ENCODE data around the gene AP1G2.
"Not testable (repeated sequence)": the region's sequence is repeated elsewhere in the genome, so short reads cannot be mapped to it uniquely, and the experiment has no call there.

The AP1G2 gene

DNA sequence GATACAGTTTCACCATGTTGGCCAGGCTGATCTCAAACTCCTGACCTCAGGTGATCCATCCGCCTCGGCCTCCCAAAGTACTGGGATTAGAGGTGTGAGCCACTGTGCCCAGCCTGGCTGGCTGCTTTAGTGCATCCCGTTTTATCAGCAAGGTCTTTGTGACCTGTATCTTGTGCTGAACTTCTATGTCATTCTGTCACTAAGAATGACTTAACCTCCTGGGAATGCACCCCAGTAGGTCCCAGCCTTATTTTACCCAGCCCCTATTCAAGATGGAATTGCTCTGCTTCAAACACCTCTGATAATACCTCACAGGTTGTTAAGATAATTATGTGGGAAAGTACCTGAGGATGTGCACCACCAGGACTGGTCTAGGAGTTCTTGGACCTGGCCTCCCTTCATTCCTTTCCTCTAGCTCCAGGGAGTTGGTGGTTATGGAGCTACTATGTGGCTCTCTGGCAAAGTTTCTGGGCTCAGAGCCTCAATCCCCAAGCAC lies 37.1 kb upstream of the AP1G2 start:
- peaks cover 8% of the 10 kb centered on the region for H3K9me3 Mint-ChIP-seq
- H3K27ac Mint-ChIP-seq: no peak overlapping the region
- H3K4me3 Mint-ChIP-seq: no peak overlapping the region
- DNase-seq (ENCODE audit: low spot score): no peak
- H3K36me3 Mint-ChIP-seq (ENCODE audit: low read depth): peaks cover 2% of the 10 kb centered on the region
- H3K27me3 Mint-ChIP-seq (ENCODE audit: low read depth): no peaks in the 10 kb centered on the region
- peaks cover 18% of the 10 kb centered on the region for H3K4me1 Mint-ChIP-seq (ENCODE audit: low read depth)

DNA sequence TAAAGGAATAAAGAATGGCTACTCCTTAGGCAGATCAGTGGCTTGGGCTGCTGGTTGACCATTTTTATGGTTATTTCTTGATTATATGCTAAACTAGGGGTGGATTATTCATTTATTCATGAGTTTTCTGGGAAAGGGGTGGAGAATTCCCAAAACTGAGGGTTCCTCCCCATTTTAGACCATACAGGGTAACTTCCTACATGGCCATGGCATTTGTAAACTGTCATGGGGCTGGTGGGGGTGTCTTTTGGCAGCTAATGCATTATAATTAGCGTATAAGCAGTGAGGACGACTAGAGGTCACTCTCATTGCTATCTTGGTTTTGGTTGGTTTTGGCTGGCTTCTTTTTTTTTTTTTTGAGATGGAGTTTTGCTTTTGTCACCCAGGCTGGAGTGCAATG lies 36.6 kb upstream of the AP1G2 start:
- no peak overlapping the region for H3K4me3 Mint-ChIP-seq
- H3K27me3 Mint-ChIP-seq (ENCODE audit: low read depth): no peaks in the 10 kb centered on the region
- peaks cover 2% of the 10 kb centered on the region for H3K36me3 Mint-ChIP-seq (ENCODE audit: low read depth)
- DNase-seq (ENCODE audit: low spot score): no peak
- H3K4me1 Mint-ChIP-seq (ENCODE audit: low read depth): peaks cover 15% of the 10 kb centered on the region
- no peak overlapping the region for H3K27ac Mint-ChIP-seq
- H3K9me3 Mint-ChIP-seq: peaks cover 6% of the 10 kb centered on the region

DNA sequence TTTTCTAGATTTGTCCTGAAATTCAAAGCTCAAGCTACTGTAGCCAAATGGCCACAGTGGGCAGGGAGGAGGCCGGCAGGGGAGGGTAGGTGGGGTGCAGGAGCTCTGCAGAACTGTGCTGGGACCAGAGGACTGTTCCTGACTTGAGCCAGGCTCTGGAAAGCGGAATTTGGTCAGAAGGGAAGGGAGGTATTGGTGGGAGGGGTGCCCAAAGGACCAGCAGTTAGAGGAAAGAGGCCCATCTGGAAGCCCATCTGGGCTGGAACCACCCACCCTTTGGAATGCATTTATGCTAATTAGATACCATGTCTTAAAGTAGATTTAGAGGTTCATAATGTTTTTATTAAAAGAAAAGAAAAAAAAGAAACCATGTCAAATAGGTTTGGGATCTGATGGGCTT lies 35.5 kb upstream of the AP1G2 start:
- H3K36me3 Mint-ChIP-seq (ENCODE audit: low read depth): no peaks in the 10 kb centered on the region
- H3K4me3 Mint-ChIP-seq: no peak overlapping the region
- no peak for DNase-seq (ENCODE audit: low spot score)
- H3K9me3 Mint-ChIP-seq: no peaks in the 10 kb centered on the region
- H3K27me3 Mint-ChIP-seq (ENCODE audit: low read depth): no peaks in the 10 kb centered on the region
- peaks cover 12% of the 10 kb centered on the region for H3K4me1 Mint-ChIP-seq (ENCODE audit: low read depth)
- H3K27ac Mint-ChIP-seq: no peak overlapping the region

DNA sequence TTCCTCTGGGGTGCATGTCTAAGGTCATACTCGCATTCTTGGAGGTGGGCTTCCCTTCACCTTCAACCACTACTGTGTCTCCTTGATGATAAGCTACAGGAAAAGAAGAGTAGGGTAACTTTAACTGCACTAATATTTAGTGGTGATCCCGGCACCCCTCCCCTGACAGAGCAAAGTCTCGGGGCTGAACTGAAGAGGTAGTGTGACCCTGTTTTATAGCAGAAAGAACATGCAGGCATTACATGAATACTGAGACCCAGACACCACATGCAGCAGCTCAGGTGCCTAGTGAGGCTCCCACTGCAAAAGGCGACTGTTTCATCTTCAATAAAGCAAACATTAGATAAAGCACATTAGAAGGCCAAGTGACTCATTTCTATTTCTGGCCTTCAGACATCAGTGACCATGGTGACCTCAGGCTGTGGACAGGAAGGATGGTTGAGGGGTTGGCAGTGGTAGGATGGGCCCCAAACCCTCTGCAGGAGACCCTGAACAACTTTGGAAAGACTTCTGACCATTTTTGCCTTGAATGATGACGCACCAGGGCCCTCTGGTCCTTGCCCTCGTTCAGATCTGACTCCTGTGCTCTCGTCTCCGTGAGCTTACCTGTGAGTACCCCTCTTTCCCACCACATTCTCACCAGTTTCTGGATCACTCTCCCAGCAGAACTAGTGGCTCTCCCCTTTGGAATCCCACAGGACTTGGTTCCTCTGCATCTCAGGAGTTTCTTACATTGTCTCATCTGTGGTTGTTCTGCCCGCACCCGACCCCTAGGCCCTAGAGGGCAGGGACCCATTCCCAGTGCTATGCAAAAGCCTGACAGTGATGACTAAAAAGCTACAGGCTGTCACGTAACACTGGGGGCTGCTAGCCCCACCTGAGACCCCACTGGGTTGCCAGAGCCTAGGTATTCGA lies 34.8 kb upstream of the AP1G2 start:
- H3K4me3 Mint-ChIP-seq: no peak overlapping the region
- no peaks in the 10 kb centered on the region for H3K27me3 Mint-ChIP-seq (ENCODE audit: low read depth)

GRCh38 chr14:23601845-23602180 lies 34.2 kb upstream of the AP1G2 start:
- Mint-ChIP-seq H3K27me3 (ENCODE audit: low read depth) (no peaks in the 10 kb centered on the region), H3K9me3 (no peaks in the 10 kb centered on the region), H3K36me3 (ENCODE audit: low read depth) (no peaks in the 10 kb centered on the region), H3K27ac (no peak overlapping the region), H3K4me1 (ENCODE audit: low read depth) (peaks cover 10% of the 10 kb centered on the region), H3K4me3 (no peak overlapping the region)
- no peak for DNase-seq (ENCODE audit: low spot score)

More for the DNA sequence above, 34.8 kb upstream of the AP1G2 start:
- peaks cover 12% of the 10 kb centered on the region for H3K4me1 Mint-ChIP-seq (ENCODE audit: low read depth)
- H3K9me3 Mint-ChIP-seq: no peaks in the 10 kb centered on the region
- H3K36me3 Mint-ChIP-seq (ENCODE audit: low read depth): no peaks in the 10 kb centered on the region
- DNase-seq (ENCODE audit: low spot score): no peak
- H3K27ac Mint-ChIP-seq: no peak overlapping the region

GRCh38 chr14:23601424-23601823 lies 33.8 kb upstream of the AP1G2 start:
- Mint-ChIP-seq H3K4me1 (ENCODE audit: low read depth) (peaks cover 7% of the 10 kb centered on the region), H3K9me3 (no peaks in the 10 kb centered on the region), H3K4me3 (no peak overlapping the region), H3K27ac (no peak overlapping the region), H3K36me3 (ENCODE audit: low read depth) (no peaks in the 10 kb centered on the region), H3K27me3 (ENCODE audit: low read depth) (no peaks in the 10 kb centered on the region)
- no peak for DNase-seq (ENCODE audit: low spot score)

DNA sequence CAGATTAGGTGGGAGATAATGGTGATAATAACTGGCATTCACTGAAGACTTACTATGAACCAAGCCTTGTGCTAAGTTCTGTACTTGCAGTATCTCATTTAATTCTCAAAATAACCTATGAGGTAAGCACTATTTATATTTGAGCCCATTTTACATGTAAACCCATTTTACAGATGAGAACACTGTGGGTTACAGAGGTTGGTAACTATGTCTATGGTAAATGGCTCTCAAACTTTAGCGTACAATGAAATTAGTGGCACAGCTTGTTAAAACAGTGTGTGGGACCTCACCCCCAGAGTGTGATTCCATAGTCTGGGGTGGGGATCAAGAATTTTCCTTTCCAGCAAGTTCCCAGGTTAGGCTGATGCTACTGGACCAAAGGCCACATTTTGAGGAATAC lies 33.2 kb upstream of the AP1G2 start:
- no peak for DNase-seq (ENCODE audit: low spot score)
- no peak overlapping the region for H3K4me3 Mint-ChIP-seq
- H3K4me1 Mint-ChIP-seq (ENCODE audit: low read depth): peaks cover 4% of the 10 kb centered on the region
- no peaks in the 10 kb centered on the region for H3K27me3 Mint-ChIP-seq (ENCODE audit: low read depth)
- H3K27ac Mint-ChIP-seq: no peak overlapping the region
- no peaks in the 10 kb centered on the region for H3K9me3 Mint-ChIP-seq
- H3K36me3 Mint-ChIP-seq (ENCODE audit: low read depth): no peaks in the 10 kb centered on the region

GRCh38 chr14:23600322-23600707 lies 32.7 kb upstream of the AP1G2 start:
- Mint-ChIP-seq H3K4me1 (ENCODE audit: low read depth) (no peaks in the 10 kb centered on the region), H3K27me3 (ENCODE audit: low read depth) (no peaks in the 10 kb centered on the region), H3K27ac (no peak overlapping the region), H3K4me3 (no peak overlapping the region), H3K36me3 (ENCODE audit: low read depth) (no peaks in the 10 kb centered on the region), H3K9me3 (no peaks in the 10 kb centered on the region)
- DNase-seq (ENCODE audit: low spot score): no peak

GRCh38 chr14:23594191-23594590 lies 26.6 kb upstream of the AP1G2 start:
- H3K4me3 Mint-ChIP-seq; H3K27ac Mint-ChIP-seq; H3K4me1 Mint-ChIP-seq (ENCODE audit: low read depth); H3K9me3 Mint-ChIP-seq; DNase-seq (ENCODE audit: low spot score); H3K36me3 Mint-ChIP-seq (ENCODE audit: low read depth); H3K27me3 Mint-ChIP-seq (ENCODE audit: low read depth): not testable (repeated sequence)

GRCh38 chr14:23590198-23590597 lies 22.6 kb upstream of the AP1G2 start:
- no peaks in the 10 kb centered on the region for H3K36me3 Mint-ChIP-seq (ENCODE audit: low read depth)
- peaks cover 13% of the 10 kb centered on the region for H3K27me3 Mint-ChIP-seq (ENCODE audit: low read depth)
- no peaks in the 10 kb centered on the region for H3K9me3 Mint-ChIP-seq
- no peak overlapping the region for H3K27ac Mint-ChIP-seq
- no peak for DNase-seq (ENCODE audit: low spot score)
- H3K4me3 Mint-ChIP-seq: no peak overlapping the region
- H3K4me1 Mint-ChIP-seq (ENCODE audit: low read depth): peaks cover 4% of the 10 kb centered on the region

GRCh38 chr14:23589606-23590005 lies 22.0 kb upstream of the AP1G2 start:
- no peak overlapping the region for H3K27ac Mint-ChIP-seq
- H3K27me3 Mint-ChIP-seq (ENCODE audit: low read depth): peaks cover 11% of the 10 kb centered on the region
- no peaks in the 10 kb centered on the region for H3K36me3 Mint-ChIP-seq (ENCODE audit: low read depth)

GRCh38 chr14:23588884-23589598 lies 21.4 kb upstream of the AP1G2 start:
- no peak overlapping the region for H3K27ac Mint-ChIP-seq
- DNase-seq (ENCODE audit: low spot score): peak; percentile 71
- no peaks in the 10 kb centered on the region for H3K9me3 Mint-ChIP-seq
- H3K4me3 Mint-ChIP-seq: no peak overlapping the region
- peaks cover 14% of the 10 kb centered on the region for H3K27me3 Mint-ChIP-seq (ENCODE audit: low read depth)
- H3K36me3 Mint-ChIP-seq (ENCODE audit: low read depth): no peaks in the 10 kb centered on the region
- peaks cover 4% of the 10 kb centered on the region for H3K4me1 Mint-ChIP-seq (ENCODE audit: low read depth)

More at GRCh38 chr14:23589606-23590005, 22.0 kb upstream of the AP1G2 start:
- Mint-ChIP-seq H3K4me1 (ENCODE audit: low read depth) (peaks cover 4% of the 10 kb centered on the region), H3K9me3 (no peaks in the 10 kb centered on the region), H3K4me3 (no peak overlapping the region)
- no peak for DNase-seq (ENCODE audit: low spot score)

GRCh38 chr14:23584527-23585203 lies 17.1 kb upstream of the AP1G2 start:
- H3K4me1 Mint-ChIP-seq (ENCODE audit: low read depth); H3K4me3 Mint-ChIP-seq; H3K27ac Mint-ChIP-seq; H3K9me3 Mint-ChIP-seq; H3K36me3 Mint-ChIP-seq (ENCODE audit: low read depth); DNase-seq (ENCODE audit: low spot score): not testable (repeated sequence)
- peaks cover 26% of the 10 kb centered on the region for H3K27me3 Mint-ChIP-seq (ENCODE audit: low read depth)

All from T-helper 2 cell treated with Interferon-gamma antibody and Interleukin-4, amounts not matched to agents 5 μg/mL and 100 μg/mL, for 36 hours (primary cell).